Measurements from ENCODE around the gene MAPKAP1.

DNA sequence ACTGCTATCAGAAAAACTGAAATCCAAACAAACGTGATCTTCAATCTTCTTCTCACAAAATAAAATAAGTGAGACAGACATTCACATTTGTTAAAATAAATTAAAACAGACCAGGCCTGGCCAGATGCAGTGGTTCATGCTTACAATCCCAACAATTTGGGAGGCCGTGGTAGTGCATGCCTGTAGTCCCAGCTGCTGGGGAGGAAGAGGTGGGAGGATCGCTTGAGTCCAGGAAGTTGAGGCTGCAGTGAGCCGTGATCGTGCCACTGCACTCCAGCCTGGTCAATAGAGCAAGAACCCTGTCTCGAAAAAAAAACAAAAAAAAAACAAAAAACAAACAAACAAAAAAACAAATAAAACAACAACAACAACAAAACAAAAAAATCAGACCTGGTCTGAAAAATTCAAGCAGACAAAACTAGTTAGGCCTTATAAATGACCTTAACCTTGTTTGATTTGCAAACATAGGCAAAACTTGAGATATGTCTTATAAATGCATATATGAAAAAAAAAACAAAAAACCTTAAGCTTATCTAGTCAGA lies 10.8 kb downstream of the MAPKAP1 start:
- no peak for TF ChIP-seq POLR2AphosphoS5 (IDR thresholded peaks at IDR 0.05; ENCODE audit: low read depth)
- TF ChIP-seq, protein P1, sequence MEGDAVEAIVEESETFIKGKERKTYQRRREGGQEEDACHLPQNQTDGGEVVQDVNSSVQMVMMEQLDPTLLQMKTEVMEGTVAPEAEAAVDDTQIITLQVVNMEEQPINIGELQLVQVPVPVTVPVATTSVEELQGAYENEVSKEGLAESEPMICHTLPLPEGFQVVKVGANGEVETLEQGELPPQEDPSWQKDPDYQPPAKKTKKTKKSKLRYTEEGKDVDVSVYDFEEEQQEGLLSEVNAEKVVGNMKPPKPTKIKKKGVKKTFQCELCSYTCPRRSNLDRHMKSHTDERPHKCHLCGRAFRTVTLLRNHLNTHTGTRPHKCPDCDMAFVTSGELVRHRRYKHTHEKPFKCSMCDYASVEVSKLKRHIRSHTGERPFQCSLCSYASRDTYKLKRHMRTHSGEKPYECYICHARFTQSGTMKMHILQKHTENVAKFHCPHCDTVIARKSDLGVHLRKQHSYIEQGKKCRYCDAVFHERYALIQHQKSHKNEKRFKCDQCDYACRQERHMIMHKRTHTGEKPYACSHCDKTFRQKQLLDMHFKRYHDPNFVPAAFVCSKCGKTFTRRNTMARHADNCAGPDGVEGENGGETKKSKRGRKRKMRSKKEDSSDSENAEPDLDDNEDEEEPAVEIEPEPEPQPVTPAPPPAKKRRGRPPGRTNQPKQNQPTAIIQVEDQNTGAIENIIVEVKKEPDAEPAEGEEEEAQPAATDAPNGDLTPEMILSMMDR (IDR thresholded peaks at IDR 0.05; ENCODE audit: insufficient read depth, low read length), result no peak

Data from HL-60 (cell line).